ENCODE results near the gene HIRA.

The HIRA gene

DNA sequence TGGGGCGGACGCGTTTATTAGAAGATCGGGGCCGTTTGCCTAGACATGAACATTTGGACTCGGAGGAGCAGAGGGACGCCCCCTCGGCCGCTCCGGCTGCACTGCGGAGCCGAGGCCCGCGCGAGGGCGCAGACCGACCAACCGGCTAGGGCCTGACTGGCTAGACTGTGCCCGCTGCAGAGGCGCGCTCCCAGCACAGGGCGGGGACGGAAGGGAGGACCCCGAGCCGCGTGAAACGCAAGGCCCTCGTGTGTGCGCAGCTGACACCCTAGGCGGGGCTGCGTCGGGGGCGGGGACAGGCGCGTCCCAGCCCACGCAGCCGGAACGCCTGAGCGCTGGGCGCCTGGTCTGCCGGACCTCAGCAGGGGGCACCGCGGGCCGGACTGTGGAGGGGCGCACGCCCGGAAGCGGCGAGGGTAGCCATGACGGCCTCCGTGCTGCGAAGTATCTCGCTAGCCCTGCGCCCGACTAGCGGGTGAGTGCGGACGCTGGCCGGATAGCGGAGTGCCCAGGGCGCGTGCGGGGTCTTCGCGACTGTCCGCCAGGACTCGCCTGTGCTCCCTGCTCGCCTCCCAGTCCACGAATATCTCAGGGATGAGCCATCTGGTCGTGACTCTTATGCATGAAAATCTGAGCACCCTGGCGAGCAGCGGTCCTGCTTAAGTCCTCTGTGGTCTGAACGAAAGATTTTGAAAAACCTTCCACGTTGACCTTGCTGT is 759 bp upstream of the HIRA start, which contains the start of gene MRPL40:
Gene MRPL40, plus strand, starts transcription at position 413 of the 719 bp plus-strand sequence. Its CDS starts 10 bp downstream, at position 423.
- H3K4me3 ChIP-seq: peak within 1 kb of the TSS; percentile 80
- peak; percentile 92 to 97 for DNase-seq
- H3K27me3 ChIP-seq: no peaks in the 10 kb centered on the region
- peaks cover 11 to 29% (median 13%) of the 10 kb centered on the region in 3 donors for H3K36me3 ChIP-seq
- H3K27ac ChIP-seq: peak within 1 kb of the TSS; percentile 90 to 93
- intact Hi-C loops (cut with DNase I; ENCODE audit: low total_unique reads): no loop called here
- no peaks in the 10 kb centered on the region for H3K9me3 ChIP-seq
- TF ChIP-seq, protein P1, sequence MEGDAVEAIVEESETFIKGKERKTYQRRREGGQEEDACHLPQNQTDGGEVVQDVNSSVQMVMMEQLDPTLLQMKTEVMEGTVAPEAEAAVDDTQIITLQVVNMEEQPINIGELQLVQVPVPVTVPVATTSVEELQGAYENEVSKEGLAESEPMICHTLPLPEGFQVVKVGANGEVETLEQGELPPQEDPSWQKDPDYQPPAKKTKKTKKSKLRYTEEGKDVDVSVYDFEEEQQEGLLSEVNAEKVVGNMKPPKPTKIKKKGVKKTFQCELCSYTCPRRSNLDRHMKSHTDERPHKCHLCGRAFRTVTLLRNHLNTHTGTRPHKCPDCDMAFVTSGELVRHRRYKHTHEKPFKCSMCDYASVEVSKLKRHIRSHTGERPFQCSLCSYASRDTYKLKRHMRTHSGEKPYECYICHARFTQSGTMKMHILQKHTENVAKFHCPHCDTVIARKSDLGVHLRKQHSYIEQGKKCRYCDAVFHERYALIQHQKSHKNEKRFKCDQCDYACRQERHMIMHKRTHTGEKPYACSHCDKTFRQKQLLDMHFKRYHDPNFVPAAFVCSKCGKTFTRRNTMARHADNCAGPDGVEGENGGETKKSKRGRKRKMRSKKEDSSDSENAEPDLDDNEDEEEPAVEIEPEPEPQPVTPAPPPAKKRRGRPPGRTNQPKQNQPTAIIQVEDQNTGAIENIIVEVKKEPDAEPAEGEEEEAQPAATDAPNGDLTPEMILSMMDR (IDR thresholded peaks at IDR 0.05): no peak
- H3K4me1 ChIP-seq: peaks cover 0 to 31% (median 26%) of the 10 kb centered on the region in 4 donors

- Histone ChIP-seq H3K4me1 (peaks cover 0 to 31% (median 26%) of the 10 kb centered on the region in 4 donors), H3K36me3 (peaks cover 10 to 18% (median 11%) of the 10 kb centered on the region in 3 donors), H3K4me3 (peak overlapping the region; percentile 80), H3K9me3 (no peaks in the 10 kb centered on the region), H3K27ac (peak overlapping the region; percentile 74 to 90), H3K27me3 (no peaks in the 10 kb centered on the region)
- TF ChIP-seq, protein P1 (IDR thresholded peaks at IDR 0.05): no peak
- intact Hi-C loops (cut with DNase I; ENCODE audit: low total_unique reads): no loop called here
- DNase-seq: no peak
These were observed 517 bp downstream of the HIRA start for GRCh38 chr22:19430890-19431541.

DNA sequence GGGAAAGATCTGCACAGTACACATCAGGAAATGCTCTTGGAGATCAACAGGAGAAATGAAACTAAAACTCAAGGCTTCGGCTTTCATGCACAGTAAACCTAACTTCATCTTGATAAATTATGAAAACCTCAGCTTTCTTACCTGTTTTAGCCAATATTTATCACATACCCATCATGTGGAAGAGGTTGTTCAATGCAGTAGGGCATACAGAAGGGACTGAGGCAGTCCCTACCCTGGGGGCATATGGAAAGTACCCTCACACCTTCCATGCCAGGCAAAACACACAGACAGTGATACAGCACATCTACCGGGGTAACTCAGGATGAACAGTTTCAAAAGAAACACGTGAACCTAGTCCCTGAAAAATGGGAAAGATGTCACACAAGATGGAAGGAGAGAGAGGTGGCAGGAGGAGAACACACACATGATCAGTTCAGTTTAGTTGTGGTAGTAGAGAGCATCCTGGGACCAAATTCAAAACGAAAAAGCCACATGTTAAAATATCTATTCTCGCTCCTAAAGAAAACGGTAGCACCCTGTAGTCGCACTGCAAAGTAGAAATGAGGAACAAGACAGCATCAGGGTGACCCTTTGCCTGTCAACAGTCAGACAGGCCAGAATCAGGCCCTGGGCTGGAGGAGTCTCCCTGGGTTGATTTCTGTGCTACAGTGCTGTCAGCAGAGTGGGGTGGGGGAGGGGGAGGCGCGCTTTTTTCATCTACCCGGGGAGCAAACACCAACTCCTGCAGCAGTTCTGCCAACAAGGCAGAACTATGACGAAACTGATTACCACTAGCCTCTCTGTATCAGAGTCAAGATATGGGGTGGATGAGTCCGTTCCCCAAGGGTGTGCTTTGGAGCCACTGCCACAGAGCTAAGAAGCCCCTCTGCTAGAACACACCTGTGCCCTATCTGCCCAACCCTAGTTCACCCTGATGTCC is 1.3 kb downstream of the HIRA start:
- Histone ChIP-seq H3K27ac (peak overlapping the region; percentile 74 to 90), H3K4me1 (peaks cover 0 to 31% (median 26%) of the 10 kb centered on the region in 4 donors), H3K27me3 (no peaks in the 10 kb centered on the region), H3K9me3 (no peaks in the 10 kb centered on the region), H3K36me3 (peaks cover 2 to 10% (median 4%) of the 10 kb centered on the region in 3 donors), H3K4me3 (peak overlapping the region; percentile 80)
- no peak for DNase-seq
- intact Hi-C loops (cut with DNase I; ENCODE audit: low total_unique reads): no loop called here
- TF ChIP-seq, protein P1 (IDR thresholded peaks at IDR 0.05): no peak

GRCh38 chr22:19424186-19424500 is 7.4 kb downstream of the HIRA start:
- peaks cover 0 to 20% (median 2%) of the 10 kb centered on the region in 4 donors for H3K4me1 ChIP-seq
- TF ChIP-seq, protein P1 (IDR thresholded peaks at IDR 0.05): no peak
- intact Hi-C loops (cut with DNase I; ENCODE audit: low total_unique reads): no loop called here

More at GRCh38 chr22:19424186-19424500, 7.4 kb downstream of the HIRA start:
- H3K36me3 ChIP-seq: no peaks in the 10 kb centered on the region
- no peaks in the 10 kb centered on the region for H3K27me3 ChIP-seq
- no peak overlapping the region for H3K4me3 ChIP-seq
- H3K9me3 ChIP-seq: no peaks in the 10 kb centered on the region
- no peak for DNase-seq
- H3K27ac ChIP-seq: no peak overlapping the region

Data from tibial artery (tissue), 4 donors.